GM12878 (cell line): ENCODE data around the gene GALNT15. TPM values are rescaled to one million over a fixed set of nuclear protein-coding genes. Genes with fewer than 3 reads are reported as not detected.

Experiments used
- ATAC-seq: fragments of 200-7000 bp; cut with Tn5 transposase; 3 replicates; pipeline ENCODE4 v1.9.1; 2020; ENCODE audit warnings: mild to moderate bottlenecking, moderate library complexity
- BruUV-seq: library from RNA; stranded (reverse); fragments of 400-500 nt; replicated peaks from 2 replicates; lab custom pipeline; 2021; lab: Mats Ljungman, UMichigan
- CTCF ChIA-PET: fragments of 300-600 bp; sonication (Branson Sonifier 250); formaldehyde crosslinking; extraction: SDS; loops from one replicate; lab custom pipeline; 2021; ENCODE audit warnings: inconsistent platforms; lab: Yijun Ruan, JAX
- POLR2A ChIA-PET: fragments of 350-600 bp; formaldehyde crosslinking; extraction: SDS; loops from one replicate; lab custom pipeline; 2021; ENCODE audit warnings: inconsistent platforms; lab: Charles Lee
- RAD21 ChIA-PET: fragments of 300-600 bp; sonication (Branson Sonifier 250); formaldehyde crosslinking; loops from one replicate; lab custom pipeline; 2023; ENCODE audit warnings: antibody characterized with exemption; ENCODE audit not compliant: unreplicated experiment; lab: Charles Lee
- SMC1A ChIA-PET: fragments of 300-600 bp; sonication (Branson Sonifier 250); formaldehyde crosslinking; loops from one replicate; lab custom pipeline; 2023; ENCODE audit not compliant: unreplicated experiment, uncharacterized antibody; lab: Charles Lee
- DNase-seq: peaks from one replicate; pipeline ENCODE4 v3.0.0-alpha.2; 2011; ENCODE audit warnings: low read depth, low spot score
- FAIRE-seq: peaks from 3 replicates; lab custom pipeline; 2011; peaks lifted over from hg19 to GRCh38; lab: Jason Lieb, UNC
- H2AFZ ChIP-seq: 2 replicates; pipeline ENCODE4 v1.6.0; 2011; ENCODE audit warnings: low read depth, low read length, control low read depth; ENCODE audit not compliant: control insufficient read depth
- H3K27ac ChIP-seq: 2 replicates; pipeline ENCODE4 v1.5.1; 2011; ENCODE audit warnings: control low read depth; ENCODE audit not compliant: control insufficient read depth, insufficient read depth
- H3K27me3 ChIP-seq, 2 experiments: replicated peaks in 1 of 2; 2 replicates each; pipeline versions ENCODE4 v1.6.0 to v1.6.1; 2011; ENCODE audit warnings: low read length in 1 of 2; ENCODE audit not compliant: control insufficient read depth in 2 of 2, insufficient read depth in 2 of 2
- H3K36me3 ChIP-seq, 2 experiments: 2 replicates each; pipeline ENCODE4 v1.5.1; 2011; ENCODE audit warnings: low read length in 1 of 2; ENCODE audit not compliant: control insufficient read depth in 2 of 2, insufficient read depth in 2 of 2
- H3K4me1 ChIP-seq: 2 replicates; pipeline ENCODE4 v1.6.1; 2011; ENCODE audit warnings: mild to moderate bottlenecking, low read length, moderate library complexity, mixed read lengths; ENCODE audit not compliant: control insufficient read depth, insufficient read depth
- H3K4me2 ChIP-seq: 2 replicates; pipeline ENCODE4 v1.6.0; 2011; ENCODE audit warnings: control low read depth; ENCODE audit not compliant: control insufficient read depth, insufficient read depth
- H3K4me3 ChIP-seq: fragments of 200-600 bp; sonication (generic); 2 replicates; pipeline ENCODE4 v1.5.1; 2016
- H3K79me2 ChIP-seq: 2 replicates; pipeline ENCODE4 v1.6.0; 2011; ENCODE audit warnings: low read length; ENCODE audit not compliant: control insufficient read depth, insufficient read depth
- H3K9ac ChIP-seq: 2 replicates; pipeline ENCODE4 v1.8.0; 2011; ENCODE audit warnings: low read length, control low read depth, mixed read lengths; ENCODE audit not compliant: control insufficient read depth, insufficient read depth
- H3K9me3 ChIP-seq: replicated peaks from 3 replicates; pipeline ENCODE4 v1.5.1; 2011; ENCODE audit warnings: mild to moderate bottlenecking, low read length; ENCODE audit not compliant: control insufficient read depth, insufficient read depth
- H4K20me1 ChIP-seq: 2 replicates; pipeline ENCODE4 v1.6.0; 2011; ENCODE audit not compliant: control insufficient read depth, insufficient read depth
- BACH1 ChIP-seq: fragments of 450-650 bp; IDR thresholded peaks from 2 replicates; pipeline ENCODE4 v1.6.1; 2017; ENCODE audit warnings: mild to moderate bottlenecking, borderline replicate concordance
- CBX3 ChIP-seq: fragments of 200-600 bp; sonication (generic); IDR thresholded peaks from 2 replicates; pipeline ENCODE4 v1.6.1; 2016; ENCODE audit warnings: low read depth, borderline replicate concordance
- CBX5 ChIP-seq: sonication (generic); IDR thresholded peaks from 2 replicates; pipeline ENCODE4 v1.6.1; 2016; ENCODE audit warnings: low read depth, moderate library complexity, mild to moderate bottlenecking, inconsistent platforms
- GABPA ChIP-seq: IDR thresholded peaks from 2 replicates; pipeline ENCODE4 v1.6.1; 2014; ENCODE audit warnings: antibody characterized with exemption, low read depth, mild to moderate bottlenecking, inconsistent platforms
- NR2F1 ChIP-seq: fragments of 450-650 bp; conservative IDR thresholded peaks from 2 replicates; pipeline ENCODE4 v1.6.1; 2017; ENCODE audit warnings: mild to moderate bottlenecking
- WGBS: methylation state at CpG from one replicate; pipeline ENCODE4 v1.1.6; 2016; ENCODE audit warnings: low lambda C conversion rate; ENCODE audit not compliant: insufficient replicate concordance, insufficient coverage; ENCODE audit errors: missing lambda C conversion rate; 5-methylcytosine and 5-hydroxymethylcytosine counted together
- in situ Hi-C: fragments of 300-500 bp; cut with MboI; formaldehyde crosslinking; loops from 9 replicates; pipeline ENCODE4 v1.14.3; 2018; ENCODE audit warnings: mixed read lengths
- intact Hi-C: fragments of 100-400 bp; cut with micrococcal nuclease; formaldehyde crosslinking; loops from one replicate; pipeline ENCODE4 v1.14.2; 2022; ENCODE audit not compliant: unreplicated experiment
- polyA plus RNA-seq, 11 experiments: library from polyadenylated mRNA; depleted of rRNA in 4 of 11; unstranded in 6 of 11; stranded (reverse) in 5 of 11; fragments of >200 nt; fragmentation: Nextera tagmentation in 4 of 11; fragmentation: Illumina TruSeq in 1 of 11; extraction: Ambion mirVana in 4 of 11; extraction: Trizol in 1 of 11; gene quantifications; 1 replicate in 1 of 11; 2 replicates in 10 of 11; pipeline versions ENCODE4 v1.2.1 to v1.2.3, GENCODE V29; 2011 to 2016; ENCODE audit warnings: inconsistent platforms in 2 of 11, missing spikeins in 2 of 11, low read depth in 1 of 11
- total RNA-seq, 4 experiments: library from RNA; depleted of rRNA in 3 of 4; stranded (reverse); fragments of >200 nt in 3 of 4; fragmentation: Illumina TruSeq in 1 of 4; extraction: Trizol in 1 of 4; gene quantifications; 2 replicates each; pipeline versions ENCODE4 v1.2.1 to v1.2.3, GENCODE V29; 2013 to 2021
- TF ChIP-seq, protein P1 (sequence below): fragments of 450-650 bp; IDR thresholded peaks from 2 replicates; pipeline ENCODE4 v1.6.1; 2017; ENCODE audit warnings: mild to moderate bottlenecking, low read depth, inconsistent platforms; ENCODE audit not compliant: poor library complexity, severe bottlenecking
- TF ChIP-seq, protein P2 (sequence below): fragments of 450-650 bp; formaldehyde crosslinking; IDR thresholded peaks from 2 replicates; pipeline ENCODE4 v1.5.0; 2022; ENCODE audit warnings: mild to moderate bottlenecking, missing genetic modification characterization
- TF ChIP-seq, protein P3 (sequence below): IDR thresholded peaks from 2 replicates; pipeline ENCODE4 v1.6.1; 2012; ENCODE audit warnings: low read depth, low read length, improper control_type of control experiment
- TF ChIP-seq, protein P4 (sequence below): fragments of 450-650 bp; IDR thresholded peaks from 2 replicates; pipeline ENCODE4 v1.6.1; 2017; ENCODE audit warnings: mild to moderate bottlenecking, moderate library complexity
- TF ChIP-seq, protein P5 (sequence below): IDR thresholded peaks from 2 replicates; pipeline ENCODE4 v1.6.1; 2011; ENCODE audit warnings: low read depth, mild to moderate bottlenecking, low read length, moderate library complexity, borderline replicate concordance; ENCODE audit errors: extremely low read depth

The GALNT15 gene
- total and polyA plus RNA-seq, 10 of the 15 experiments (the other 5 are each of a cell fraction or from before 2014, with no cell fraction given), result 0.03 to 0.05 TPM; not detected in 8

DNA sequence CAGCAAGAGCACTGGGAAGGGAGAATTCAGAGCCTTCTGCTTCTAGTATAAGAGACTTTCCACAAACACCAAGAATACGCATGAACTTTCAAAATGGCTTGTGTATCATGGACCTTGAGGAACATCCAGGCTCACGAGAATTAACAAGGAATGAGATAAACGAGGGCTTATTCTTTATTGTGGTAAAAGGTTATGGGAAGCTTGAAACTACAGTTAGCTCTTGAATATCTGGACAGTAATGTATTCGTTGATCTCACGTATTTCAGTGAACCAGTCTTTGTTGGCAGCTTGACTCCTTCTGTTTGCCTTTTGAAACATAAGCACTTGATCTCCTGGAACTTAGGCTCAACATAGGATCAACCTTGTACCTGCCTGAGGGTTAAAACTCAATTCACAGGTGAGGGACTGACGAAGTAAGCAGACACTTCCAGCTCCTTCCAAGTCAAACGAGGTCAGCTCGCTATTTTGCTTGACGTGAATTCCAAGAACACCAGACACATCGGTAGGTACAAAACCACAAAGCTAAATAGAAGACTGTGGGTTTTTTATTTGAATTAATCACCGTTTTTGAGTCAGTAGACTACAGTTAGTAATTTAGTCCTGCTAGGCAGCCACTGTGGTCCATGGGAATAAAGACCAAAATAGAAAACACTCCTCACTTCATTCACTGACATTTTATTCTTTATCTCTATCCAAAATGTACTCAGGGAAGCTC, 30.8 kb downstream of the GALNT15 start:
- DNase-seq (no peak), FAIRE-seq (no peak), ATAC-seq (no peak)
- no TSS peak for BruUV-seq
- ChIA-PET POLR2A (no interaction called here), SMC1A (interaction anchor here (1.0 kb wide), 1 partner anchor 187 kb away, joined by 3 read pairs; no protein-coding TSS in a partner anchor), RAD21 (interaction anchor here (1.0 kb wide), 1 partner anchor 16 kb away, joined by 3 read pairs; no protein-coding TSS in a partner anchor), CTCF (interaction anchor here (0.6 to 1.2 kb wide), 2 partner anchors 27 to 156 kb away, joined by 3 read pairs; no protein-coding TSS in a partner anchor)
- intact Hi-C loops, result no loop called here
- Histone ChIP-seq H3K4me1 (no peaks in the 10 kb centered on the region), H3K4me2 (no peak overlapping the region), H3K9me3 (no peaks in the 10 kb centered on the region), H3K79me2 (no peaks in the 10 kb centered on the region), H3K27ac (no peak overlapping the region), H3K4me3 (no peak overlapping the region), H3K9ac (no peak overlapping the region), H2AFZ (no peak overlapping the region), H3K36me3 (no peaks in the 10 kb centered on the region), H4K20me1 (no peaks in the 10 kb centered on the region), H3K27me3 (no peaks in the 10 kb centered on the region; a peak in 2 of 4 replicates)
- in situ Hi-C loops, result no loop called here
- 13% methylated on average over 11 of the region's 11 CpGs for WGBS
- TF ChIP-seq, protein P1, sequence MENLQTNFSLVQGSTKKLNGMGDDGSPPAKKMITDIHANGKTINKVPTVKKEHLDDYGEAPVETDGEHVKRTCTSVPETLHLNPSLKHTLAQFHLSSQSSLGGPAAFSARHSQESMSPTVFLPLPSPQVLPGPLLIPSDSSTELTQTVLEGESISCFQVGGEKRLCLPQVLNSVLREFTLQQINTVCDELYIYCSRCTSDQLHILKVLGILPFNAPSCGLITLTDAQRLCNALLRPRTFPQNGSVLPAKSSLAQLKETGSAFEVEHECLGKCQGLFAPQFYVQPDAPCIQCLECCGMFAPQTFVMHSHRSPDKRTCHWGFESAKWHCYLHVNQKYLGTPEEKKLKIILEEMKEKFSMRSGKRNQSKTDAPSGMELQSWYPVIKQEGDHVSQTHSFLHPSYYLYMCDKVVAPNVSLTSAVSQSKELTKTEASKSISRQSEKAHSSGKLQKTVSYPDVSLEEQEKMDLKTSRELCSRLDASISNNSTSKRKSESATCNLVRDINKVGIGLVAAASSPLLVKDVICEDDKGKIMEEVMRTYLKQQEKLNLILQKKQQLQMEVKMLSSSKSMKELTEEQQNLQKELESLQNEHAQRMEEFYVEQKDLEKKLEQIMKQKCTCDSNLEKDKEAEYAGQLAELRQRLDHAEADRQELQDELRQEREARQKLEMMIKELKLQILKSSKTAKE, result no peak
- no peak for TF ChIP-seq BACH1
- TF ChIP-seq NR2F1, result no peak
- TF ChIP-seq, protein P2, sequence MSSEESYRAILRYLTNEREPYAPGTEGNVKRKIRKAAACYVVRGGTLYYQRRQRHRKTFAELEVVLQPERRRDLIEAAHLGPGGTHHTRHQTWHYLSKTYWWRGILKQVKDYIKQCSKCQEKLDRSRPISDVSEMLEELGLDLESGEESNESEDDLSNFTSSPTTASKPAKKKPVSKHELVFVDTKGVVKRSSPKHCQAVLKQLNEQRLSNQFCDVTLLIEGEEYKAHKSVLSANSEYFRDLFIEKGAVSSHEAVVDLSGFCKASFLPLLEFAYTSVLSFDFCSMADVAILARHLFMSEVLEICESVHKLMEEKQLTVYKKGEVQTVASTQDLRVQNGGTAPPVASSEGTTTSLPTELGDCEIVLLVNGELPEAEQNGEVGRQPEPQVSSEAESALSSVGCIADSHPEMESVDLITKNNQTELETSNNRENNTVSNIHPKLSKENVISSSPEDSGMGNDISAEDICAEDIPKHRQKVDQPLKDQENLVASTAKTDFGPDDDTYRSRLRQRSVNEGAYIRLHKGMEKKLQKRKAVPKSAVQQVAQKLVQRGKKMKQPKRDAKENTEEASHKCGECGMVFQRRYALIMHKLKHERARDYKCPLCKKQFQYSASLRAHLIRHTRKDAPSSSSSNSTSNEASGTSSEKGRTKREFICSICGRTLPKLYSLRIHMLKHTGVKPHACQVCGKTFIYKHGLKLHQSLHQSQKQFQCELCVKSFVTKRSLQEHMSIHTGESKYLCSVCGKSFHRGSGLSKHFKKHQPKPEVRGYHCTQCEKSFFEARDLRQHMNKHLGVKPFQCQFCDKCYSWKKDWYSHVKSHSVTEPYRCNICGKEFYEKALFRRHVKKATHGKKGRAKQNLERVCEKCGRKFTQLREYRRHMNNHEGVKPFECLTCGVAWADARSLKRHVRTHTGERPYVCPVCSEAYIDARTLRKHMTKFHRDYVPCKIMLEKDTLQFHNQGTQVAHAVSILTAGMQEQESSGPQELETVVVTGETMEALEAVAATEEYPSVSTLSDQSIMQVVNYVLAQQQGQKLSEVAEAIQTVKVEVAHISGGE (CRISPR knock-in tag), result no peak
- no peak for TF ChIP-seq CBX3
- TF ChIP-seq, protein P3, sequence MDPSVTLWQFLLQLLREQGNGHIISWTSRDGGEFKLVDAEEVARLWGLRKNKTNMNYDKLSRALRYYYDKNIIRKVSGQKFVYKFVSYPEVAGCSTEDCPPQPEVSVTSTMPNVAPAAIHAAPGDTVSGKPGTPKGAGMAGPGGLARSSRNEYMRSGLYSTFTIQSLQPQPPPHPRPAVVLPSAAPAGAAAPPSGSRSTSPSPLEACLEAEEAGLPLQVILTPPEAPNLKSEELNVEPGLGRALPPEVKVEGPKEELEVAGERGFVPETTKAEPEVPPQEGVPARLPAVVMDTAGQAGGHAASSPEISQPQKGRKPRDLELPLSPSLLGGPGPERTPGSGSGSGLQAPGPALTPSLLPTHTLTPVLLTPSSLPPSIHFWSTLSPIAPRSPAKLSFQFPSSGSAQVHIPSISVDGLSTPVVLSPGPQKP, result no peak
- TF ChIP-seq, protein P4, sequence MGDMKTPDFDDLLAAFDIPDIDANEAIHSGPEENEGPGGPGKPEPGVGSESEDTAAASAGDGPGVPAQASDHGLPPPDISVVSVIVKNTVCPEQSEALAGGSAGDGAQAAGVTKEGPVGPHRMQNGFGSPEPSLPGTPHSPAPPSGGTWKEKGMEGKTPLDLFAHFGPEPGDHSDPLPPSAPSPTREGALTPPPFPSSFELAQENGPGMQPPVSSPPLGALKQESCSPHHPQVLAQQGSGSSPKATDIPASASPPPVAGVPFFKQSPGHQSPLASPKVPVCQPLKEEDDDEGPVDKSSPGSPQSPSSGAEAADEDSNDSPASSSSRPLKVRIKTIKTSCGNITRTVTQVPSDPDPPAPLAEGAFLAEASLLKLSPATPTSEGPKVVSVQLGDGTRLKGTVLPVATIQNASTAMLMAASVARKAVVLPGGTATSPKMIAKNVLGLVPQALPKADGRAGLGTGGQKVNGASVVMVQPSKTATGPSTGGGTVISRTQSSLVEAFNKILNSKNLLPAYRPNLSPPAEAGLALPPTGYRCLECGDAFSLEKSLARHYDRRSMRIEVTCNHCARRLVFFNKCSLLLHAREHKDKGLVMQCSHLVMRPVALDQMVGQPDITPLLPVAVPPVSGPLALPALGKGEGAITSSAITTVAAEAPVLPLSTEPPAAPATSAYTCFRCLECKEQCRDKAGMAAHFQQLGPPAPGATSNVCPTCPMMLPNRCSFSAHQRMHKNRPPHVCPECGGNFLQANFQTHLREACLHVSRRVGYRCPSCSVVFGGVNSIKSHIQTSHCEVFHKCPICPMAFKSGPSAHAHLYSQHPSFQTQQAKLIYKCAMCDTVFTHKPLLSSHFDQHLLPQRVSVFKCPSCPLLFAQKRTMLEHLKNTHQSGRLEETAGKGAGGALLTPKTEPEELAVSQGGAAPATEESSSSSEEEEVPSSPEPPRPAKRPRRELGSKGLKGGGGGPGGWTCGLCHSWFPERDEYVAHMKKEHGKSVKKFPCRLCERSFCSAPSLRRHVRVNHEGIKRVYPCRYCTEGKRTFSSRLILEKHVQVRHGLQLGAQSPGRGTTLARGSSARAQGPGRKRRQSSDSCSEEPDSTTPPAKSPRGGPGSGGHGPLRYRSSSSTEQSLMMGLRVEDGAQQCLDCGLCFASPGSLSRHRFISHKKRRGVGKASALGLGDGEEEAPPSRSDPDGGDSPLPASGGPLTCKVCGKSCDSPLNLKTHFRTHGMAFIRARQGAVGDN, result no peak
- no peak for TF ChIP-seq CBX5
- TF ChIP-seq, protein P5, sequence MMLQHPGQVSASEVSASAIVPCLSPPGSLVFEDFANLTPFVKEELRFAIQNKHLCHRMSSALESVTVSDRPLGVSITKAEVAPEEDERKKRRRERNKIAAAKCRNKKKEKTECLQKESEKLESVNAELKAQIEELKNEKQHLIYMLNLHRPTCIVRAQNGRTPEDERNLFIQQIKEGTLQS, result no peak
- no peak for TF ChIP-seq GABPA
